Esophagus squamous epithelium (tissue), 5 donors: Measurements from ENCODE around the gene PSMB5. TPM values are rescaled to one million over a fixed set of nuclear protein-coding genes. Genes with fewer than 3 reads are reported as not detected.

Experiments
- DNase-seq: peaks from one replicate; lab custom pipeline; 2025; lab: John Stamatoyannopoulos, UW
- H3K27ac ChIP-seq, 4 donors: fragments of 200-600 bp; sonication (generic); one replicate each; pipeline ENCODE4 v1.5.1; 2016 to 2019; ENCODE audit warnings: mild to moderate bottlenecking in 1 of 4
- H3K27me3 ChIP-seq, 4 donors: fragments of 200-600 bp; sonication (generic); 1 replicate in 3 of 4; 2 replicates in 1 of 4; pipeline versions ENCODE4 v1.5.1 to v1.6.0; 2017 to 2021; ENCODE audit warnings: antibody characterized with exemption in 1 of 4
- H3K36me3 ChIP-seq, 3 donors: fragments of 200-600 bp; sonication (generic); one replicate each; pipeline ENCODE4 v1.5.1; 2016 to 2019
- H3K4me1 ChIP-seq, 3 donors: fragments of 200-600 bp; sonication (generic); one replicate each; pipeline ENCODE4 v1.5.1; 2017 to 2019
- H3K4me3 ChIP-seq, 4 donors: fragments of 200-600 bp; sonication (generic); 1 replicate in 3 of 4; 2 replicates in 1 of 4; pipeline ENCODE4 v1.5.1; 2016 to 2019; ENCODE audit warnings: mild to moderate bottlenecking in 2 of 4, moderate library complexity in 1 of 4
- H3K9me3 ChIP-seq, 3 donors: fragments of 200-600 bp; sonication (generic); one replicate each; pipeline ENCODE4 v1.5.1; 2016 to 2019
- CTCF ChIP-seq, 6 experiments: fragments of 450-650 bp in 4 of 6; fragments of 200-600 bp in 2 of 6; sonication (generic) in 2 of 6; IDR thresholded peaks; one replicate each; pipeline ENCODE4 v1.5.1; 2016 to 2019; ENCODE audit warnings: antibody characterized with exemption in 6 of 6, mild to moderate bottlenecking in 4 of 6, moderate library complexity in 4 of 6
- POLR2A ChIP-seq, 4 donors: fragments of 450-650 bp; IDR thresholded peaks; one replicate each; pipeline ENCODE4 v1.6.1; 2017; ENCODE audit warnings: antibody characterized with exemption in 4 of 4, mild to moderate bottlenecking in 4 of 4, moderate library complexity in 3 of 4
- WGBS, 2 donors: methylation state at CpG; one replicate each; pipeline ENCODE4 v1.1.5; 2018; 5-methylcytosine and 5-hydroxymethylcytosine counted together
- intact Hi-C: fragments of 100-400 bp; cut with DNase I; formaldehyde crosslinking; loops from one replicate; pipeline ENCODE4 v1.15.0; 2022
- total RNA-seq, 4 donors: library from RNA; depleted of rRNA; stranded (reverse); fragments of >200 nt; gene quantifications; one replicate each; pipeline ENCODE4 v1.1.0, GENCODE V29; 2016
- donor health status: DM: yes; HTN: yes; CAD: no.

Gene PSMB5
- total RNA-seq, 4 donors from 2014 or later: 140 to 185 (median 153) TPM

GRCh38 chr14:23076785-23077408 is 42.2 kb upstream of the PSMB5 start:
- TF ChIP-seq POLR2A (IDR thresholded peaks at IDR 0.05) (no peak), CTCF (IDR thresholded peaks at IDR 0.05) (peak; percentile 33 to 59 (median 46))
- Histone ChIP-seq H3K27ac (peak overlapping the region in 2 of 4 donors; percentile 77 to 81), H3K4me3 (no peak overlapping the region), H3K4me1 (peaks cover 11 to 54% (median 25%) of the 10 kb centered on the region in 3 donors), H3K36me3 (peaks cover 21 to 99% (median 55%) of the 10 kb centered on the region in 3 donors), H3K9me3 (no peaks in the 10 kb centered on the region), H3K27me3 (no peaks in the 10 kb centered on the region)
- intact Hi-C loops: no loop called here
- WGBS, 2 donors: 60 to 62% methylated on average over 5 of the region's 5 CpGs
- DNase-seq: no peak

DNA sequence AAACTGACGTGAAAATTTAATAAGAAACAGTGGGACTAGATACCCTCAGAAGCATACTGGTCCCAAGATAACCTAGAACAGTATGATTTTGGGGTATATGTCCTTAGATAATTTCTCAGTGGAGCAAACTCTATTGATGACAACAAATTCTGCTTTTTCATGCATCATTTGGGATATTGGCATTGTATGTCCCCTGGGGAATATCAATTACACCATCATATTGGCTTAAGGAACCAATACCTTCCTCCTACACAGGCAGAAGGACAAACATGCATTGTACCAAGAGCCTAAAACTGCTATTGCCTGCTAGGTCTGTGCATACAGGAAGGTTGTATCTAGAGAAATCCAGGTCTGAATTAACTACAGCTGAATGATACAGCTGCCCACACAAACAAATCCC is 40.2 kb upstream of the PSMB5 start:
- H3K4me1 ChIP-seq: peaks cover 23 to 68% (median 39%) of the 10 kb centered on the region in 3 donors
- H3K9me3 ChIP-seq: no peaks in the 10 kb centered on the region
- 100% methylated on average over 1 of the region's 1 CpG for WGBS, 2 donors
- intact Hi-C loops: no loop called here
- no peaks in the 10 kb centered on the region for H3K27me3 ChIP-seq
- DNase-seq: no peak
- H3K4me3 ChIP-seq: no peak overlapping the region
- TF ChIP-seq POLR2A (IDR thresholded peaks at IDR 0.05): no peak
- TF ChIP-seq CTCF (IDR thresholded peaks at IDR 0.05): no peak
- no peak overlapping the region for H3K27ac ChIP-seq
- peaks cover 21 to 79% (median 39%) of the 10 kb centered on the region in 3 donors for H3K36me3 ChIP-seq

DNA sequence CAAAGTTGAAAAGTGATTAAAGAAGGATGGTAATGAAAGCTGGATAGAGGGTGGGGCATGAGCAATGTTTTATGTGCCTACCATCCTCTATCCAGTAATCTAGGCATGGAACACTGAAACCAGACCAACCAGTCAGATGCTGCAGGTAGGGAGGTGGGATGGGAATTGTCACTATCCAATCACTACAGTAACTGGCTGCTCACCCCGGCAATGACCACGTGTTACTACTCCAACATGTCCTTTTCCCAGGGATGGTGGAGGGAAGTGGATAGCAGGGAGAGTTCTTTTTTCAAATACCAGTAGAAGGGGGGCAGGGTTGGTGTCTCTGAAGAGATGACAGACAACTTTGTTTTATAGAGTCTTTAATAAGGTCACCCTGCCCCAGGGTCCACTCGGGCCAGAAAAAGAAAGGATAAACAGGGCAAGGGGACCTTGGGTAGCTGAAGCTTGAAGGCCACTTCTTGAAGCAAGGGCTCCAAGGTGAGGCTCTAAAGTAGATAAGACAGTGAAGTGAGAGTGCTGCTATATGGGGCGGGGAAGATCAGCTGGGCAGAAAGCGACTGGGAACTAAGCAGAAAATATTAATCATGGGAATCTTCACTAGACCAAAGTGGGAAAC is 37.3 kb upstream of the PSMB5 start:
- intact Hi-C loops: no loop called here
- no peak for DNase-seq
- peaks cover 26 to 59% (median 29%) of the 10 kb centered on the region in 3 donors for H3K4me1 ChIP-seq
- H3K27me3 ChIP-seq: no peaks in the 10 kb centered on the region
- 30 to 40% methylated on average over 5 of the region's 5 CpGs for WGBS, 2 donors
- TF ChIP-seq CTCF (IDR thresholded peaks at IDR 0.05): no peak
- no peak for TF ChIP-seq POLR2A (IDR thresholded peaks at IDR 0.05)
- peaks cover 31 to 76% (median 35%) of the 10 kb centered on the region in 3 donors for H3K36me3 ChIP-seq
- H3K27ac ChIP-seq: peak overlapping the region; percentile 73 to 92 (median 86)
- H3K4me3 ChIP-seq: peak overlapping the region in 3 of 4 donors; percentile 57 to 84 (median 64)
- H3K9me3 ChIP-seq: no peaks in the 10 kb centered on the region

DNA sequence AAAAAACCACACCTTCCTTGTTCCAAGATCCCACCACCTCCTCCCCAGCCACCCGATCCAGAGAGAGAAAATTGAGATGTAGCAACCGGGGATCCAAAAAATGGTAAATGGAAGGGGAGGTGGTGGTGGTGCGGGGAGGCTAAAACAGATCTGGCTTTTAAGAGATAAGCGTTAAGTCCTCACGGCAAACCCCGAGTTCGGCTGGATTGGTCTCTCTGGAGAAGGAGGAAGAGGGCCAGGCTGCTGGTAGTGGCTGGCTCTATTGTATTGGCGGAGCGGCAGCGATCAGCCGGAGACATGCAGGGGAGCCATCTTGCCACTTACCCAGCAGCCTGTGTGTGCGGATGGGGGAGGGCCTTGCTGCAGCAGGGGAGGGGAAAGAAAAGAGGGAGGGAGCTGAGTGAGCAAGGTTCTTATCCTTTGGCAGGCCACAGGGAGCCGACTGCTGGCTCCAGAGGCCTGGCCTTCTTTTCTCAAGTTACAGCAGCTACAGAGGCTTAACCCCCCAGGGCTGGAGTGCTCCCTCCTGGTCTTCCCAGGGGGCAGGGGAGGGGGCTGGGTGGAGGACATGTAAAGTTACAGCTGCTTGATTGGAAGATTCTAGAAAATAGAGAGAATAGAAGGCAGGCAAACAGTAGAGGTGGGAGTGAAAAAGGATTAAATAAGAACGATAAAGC is 36.7 kb upstream of the PSMB5 start:
- Histone ChIP-seq H3K27ac (peak overlapping the region; percentile 73 to 92 (median 86)), H3K4me1 (peaks cover 26 to 53% (median 29%) of the 10 kb centered on the region in 3 donors), H3K9me3 (no peaks in the 10 kb centered on the region), H3K4me3 (peak overlapping the region; percentile 39 to 84 (median 60)), H3K27me3 (no peaks in the 10 kb centered on the region), H3K36me3 (peaks cover 30 to 76% (median 37%) of the 10 kb centered on the region in 3 donors)
- intact Hi-C loops: no loop called here
- 1 to 2% methylated on average over 10 to 14 of the region's 14 CpGs for WGBS, 2 donors
- DNase-seq: no peak
- TF ChIP-seq POLR2A (IDR thresholded peaks at IDR 0.05) (peak in 2 of 4 donors; percentile 28 to 59), CTCF (IDR thresholded peaks at IDR 0.05) (peak in 1 of 6 experiments; percentile 30)
